Activated CD4-positive, alpha-beta T cell treated with anti-CD3 and anti-CD28 coated beads for 48 hours (primary cell): ENCODE results near the gene APOBEC2.

Source experiments
- DNase-seq: peaks from one replicate; pipeline ENCODE4 v3.0.0-alpha.2; 2020

APOBEC2 gene

DNA sequence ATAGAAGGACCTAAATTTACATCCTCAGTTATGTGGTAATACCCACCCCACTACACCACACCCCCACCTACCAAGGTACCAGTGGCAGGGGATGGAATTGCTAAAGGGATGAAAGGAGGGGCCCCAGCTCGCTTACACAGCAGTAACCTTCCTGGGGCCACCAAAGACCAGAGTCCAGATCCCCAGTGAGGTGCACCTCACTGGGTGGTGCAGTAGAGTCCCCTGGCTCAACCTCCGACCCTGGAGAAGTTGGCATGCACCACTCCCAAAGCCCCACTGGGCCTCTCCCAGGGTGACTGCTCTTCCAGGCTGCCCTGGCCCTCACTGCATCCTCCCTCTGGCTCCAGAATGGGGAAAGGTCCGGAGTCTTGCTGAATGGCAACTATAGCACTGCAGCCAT lies 14.8 kb upstream of the APOBEC2 start:
- no peak for DNase-seq

- peak; percentile 76 for DNase-seq
Observed at GRCh38 chr6:41039060-41039998, 13.7 kb upstream of the APOBEC2 start, which contains the start of gene UNC5CL. TSS of gene UNC5CL (minus strand) at chr6:41039221. CDS start at chr6:41035074, 4,147 bp downstream.

- peak; percentile 25 for DNase-seq
Observed at GRCh38 chr6:41040101-41040939, 12.7 kb upstream of the APOBEC2 start.

- DNase-seq, result no peak
Observed at GRCh38 chr6:41040940-41041536, 12.0 kb upstream of the APOBEC2 start.

DNA sequence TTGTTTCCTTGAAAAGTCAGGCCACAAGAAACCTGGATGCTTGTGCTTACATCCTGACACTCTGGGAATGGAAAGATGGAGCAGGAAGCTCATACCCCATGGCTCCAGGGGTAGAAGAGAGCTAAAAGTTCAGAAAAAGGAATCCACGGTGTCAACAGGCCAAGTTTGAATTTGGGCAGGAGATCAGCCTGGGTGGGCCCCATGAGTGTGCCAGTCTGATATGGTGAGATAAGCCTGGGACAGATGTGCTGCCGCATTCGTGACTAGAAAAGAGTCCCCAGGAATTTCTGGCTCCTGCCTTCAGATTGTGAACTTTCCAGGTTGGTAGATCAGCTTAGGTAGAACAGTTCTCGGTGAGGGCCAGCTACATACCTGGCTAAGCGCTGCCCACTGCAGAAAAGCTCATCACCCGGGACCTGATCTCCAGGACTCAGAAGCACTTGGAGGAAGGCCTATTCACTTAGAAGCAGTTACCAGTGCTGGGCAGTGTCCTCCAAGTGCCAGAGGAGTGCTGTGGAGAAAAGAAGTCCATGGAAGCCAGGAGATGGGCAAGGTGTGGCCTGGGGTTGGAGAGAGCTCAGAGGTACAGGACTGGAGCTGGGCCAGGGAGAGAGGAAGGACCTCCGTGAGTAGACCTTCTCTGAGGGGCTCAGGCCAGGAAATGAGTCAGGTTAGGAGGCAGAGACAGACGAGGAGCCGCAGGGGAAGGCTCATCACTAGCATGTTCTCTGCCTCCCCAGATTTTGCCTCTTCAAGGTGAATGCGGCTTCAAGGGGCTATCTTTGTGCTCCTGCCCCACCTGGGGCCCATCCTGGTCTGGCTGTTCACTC lies 10.6 kb upstream of the APOBEC2 start, which contains the start of gene TSPO2:
Gene TSPO2 (plus strand): TSS at position 242 of the 830 bp plus-strand sequence. CDS start 519 bp downstream, at position 761.
- no peak for DNase-seq

GRCh38 chr6:41043151-41043550 lies 9.9 kb upstream of the APOBEC2 start:
- DNase-seq, result no peak

- no peak for DNase-seq
Observed at GRCh38 chr6:41045664-41046063, 7.3 kb upstream of the APOBEC2 start.

GRCh38 chr6:41046084-41046483 lies 6.9 kb upstream of the APOBEC2 start:
- DNase-seq, result no peak

GRCh38 chr6:41047306-41047705 lies 5.7 kb upstream of the APOBEC2 start:
- no peak for DNase-seq

DNA sequence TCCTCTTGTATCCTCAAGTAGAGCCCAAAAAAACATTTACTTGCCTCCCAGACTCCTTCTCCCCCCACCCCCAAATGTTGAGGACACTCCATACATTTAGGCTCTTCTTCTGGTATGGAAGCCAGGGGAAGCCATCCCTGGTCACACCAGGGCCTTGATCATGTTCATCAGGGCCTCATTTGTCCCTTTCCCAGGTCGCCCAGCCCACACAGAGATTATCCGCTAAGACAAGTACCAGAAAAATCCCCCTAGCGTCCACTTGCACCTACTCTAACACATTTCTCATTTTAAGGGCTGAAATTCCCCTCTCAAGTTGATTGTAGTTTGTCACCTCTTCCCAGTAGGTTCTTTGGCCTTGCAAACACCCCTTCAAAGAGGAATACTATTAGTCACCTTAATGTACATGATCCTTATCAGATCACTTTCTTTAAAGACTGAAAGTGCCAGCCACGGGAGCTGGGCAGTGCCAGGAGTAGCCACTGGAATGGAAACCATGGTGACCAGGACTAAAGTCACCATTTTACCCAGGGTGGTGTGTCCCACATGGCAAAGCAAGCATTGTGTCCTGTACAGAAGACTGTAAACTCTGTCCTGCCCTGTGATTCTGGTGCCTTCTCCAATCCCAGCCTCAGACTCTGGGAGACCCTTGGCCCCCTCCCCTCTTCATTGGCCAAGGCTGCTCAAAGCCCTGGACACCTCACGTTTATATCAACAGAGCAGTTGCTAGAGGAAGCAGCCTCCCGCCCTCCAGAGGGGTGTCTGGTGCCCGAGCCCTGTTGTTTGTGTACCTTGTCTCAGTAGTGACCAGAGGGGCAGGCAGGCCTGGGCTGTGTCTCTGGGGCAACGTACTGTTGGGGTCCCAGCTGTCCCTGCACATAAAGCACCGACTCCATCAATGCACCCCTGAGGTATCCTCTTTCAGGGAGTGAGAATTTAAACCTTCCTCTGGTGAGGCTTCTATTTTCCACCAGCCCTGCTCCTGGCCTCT lies 5.0 kb upstream of the APOBEC2 start:
- DNase-seq, result no peak

DNA sequence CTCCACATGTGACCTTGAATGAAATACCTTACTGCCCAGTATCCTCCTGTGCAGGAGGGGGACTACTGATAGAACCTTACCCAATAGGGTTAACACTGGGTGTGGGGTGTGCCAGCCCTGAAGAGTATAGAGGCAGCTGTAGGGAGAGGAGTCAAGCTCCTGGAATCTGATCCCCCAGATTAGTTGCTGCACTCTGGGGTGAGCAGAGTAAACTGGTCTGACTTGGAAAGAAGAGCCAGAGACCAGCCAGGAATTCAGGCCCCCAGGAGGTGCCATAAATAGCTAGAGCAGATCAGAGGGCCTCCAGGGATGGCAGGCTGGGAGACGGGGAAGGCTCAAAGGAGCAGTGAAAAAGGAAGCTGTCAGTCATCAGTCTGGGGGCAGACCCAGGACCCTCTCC lies 3.5 kb upstream of the APOBEC2 start:
- DNase-seq, result no peak

GRCh38 chr6:41049955-41050354 lies 3.0 kb upstream of the APOBEC2 start:
- DNase-seq, result no peak

DNA sequence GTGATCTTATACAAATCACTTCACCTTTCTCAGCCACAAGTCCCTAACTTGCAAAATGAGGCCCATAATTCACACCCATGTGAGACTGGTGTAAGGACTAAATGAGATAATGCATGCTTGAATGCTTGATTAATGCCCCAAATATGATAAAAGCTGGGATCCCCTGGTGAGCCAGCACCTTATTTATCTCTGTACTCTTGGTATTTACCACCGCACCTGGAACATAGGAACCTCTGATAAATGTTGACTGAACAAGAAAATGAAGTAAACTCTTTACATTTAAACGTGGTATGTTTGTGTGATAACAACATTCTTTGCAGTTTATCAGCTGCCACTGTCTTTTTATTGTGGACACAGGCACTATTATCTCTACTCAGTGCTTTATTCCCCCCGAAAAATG lies 2.5 kb upstream of the APOBEC2 start:
- no peak for DNase-seq

DNA sequence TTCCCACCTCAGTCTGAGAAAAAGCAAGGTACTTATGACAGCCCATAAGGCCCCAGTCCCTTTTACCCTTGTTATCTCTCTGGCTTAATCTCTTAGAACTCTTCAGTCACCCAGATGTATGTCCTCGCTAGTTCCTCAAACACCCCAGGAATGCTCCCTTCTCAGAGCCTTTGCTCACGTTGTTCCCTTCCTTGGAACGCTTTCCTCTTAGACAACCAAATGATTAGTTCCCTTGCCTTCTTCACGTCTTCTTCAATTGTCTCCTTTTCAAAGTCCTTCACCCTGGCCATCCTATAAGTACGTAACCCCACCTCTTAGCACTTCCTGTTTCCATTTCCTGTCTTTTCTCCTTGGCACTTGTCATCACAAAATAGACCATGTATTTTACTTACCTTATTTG lies 1.1 kb upstream of the APOBEC2 start:
- no peak for DNase-seq

DNA sequence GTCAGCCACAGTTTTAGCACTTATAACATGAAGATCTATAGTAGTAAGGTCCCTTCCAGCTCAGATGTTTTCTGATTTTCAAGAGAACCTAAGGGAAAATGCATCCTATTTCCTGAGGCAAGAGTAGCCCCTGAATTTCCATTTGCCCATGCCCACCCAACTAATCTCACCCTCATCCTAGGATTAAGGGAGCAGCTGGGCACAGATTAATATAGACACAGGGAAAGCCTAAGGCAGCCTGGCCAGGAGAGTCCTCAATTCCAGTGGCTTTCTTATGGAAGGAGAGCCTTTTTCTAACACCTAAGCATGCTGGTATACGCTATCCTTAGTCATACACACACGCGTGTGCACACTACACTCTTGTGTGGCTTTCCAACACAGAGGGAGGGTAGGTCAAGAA lies 1.5 kb downstream of the APOBEC2 start:
- no peak for DNase-seq

GRCh38 chr6:41055149-41055548 lies 2.1 kb downstream of the APOBEC2 start:
- DNase-seq, result no peak

GRCh38 chr6:41056768-41057490 lies 3.9 kb downstream of the APOBEC2 start:
- no peak for DNase-seq

GRCh38 chr6:41058783-41059181 lies 5.8 kb downstream of the APOBEC2 start:
- DNase-seq, result no peak

GRCh38 chr6:41059556-41059955 lies 6.6 kb downstream of the APOBEC2 start:
- DNase-seq, result no peak

DNA sequence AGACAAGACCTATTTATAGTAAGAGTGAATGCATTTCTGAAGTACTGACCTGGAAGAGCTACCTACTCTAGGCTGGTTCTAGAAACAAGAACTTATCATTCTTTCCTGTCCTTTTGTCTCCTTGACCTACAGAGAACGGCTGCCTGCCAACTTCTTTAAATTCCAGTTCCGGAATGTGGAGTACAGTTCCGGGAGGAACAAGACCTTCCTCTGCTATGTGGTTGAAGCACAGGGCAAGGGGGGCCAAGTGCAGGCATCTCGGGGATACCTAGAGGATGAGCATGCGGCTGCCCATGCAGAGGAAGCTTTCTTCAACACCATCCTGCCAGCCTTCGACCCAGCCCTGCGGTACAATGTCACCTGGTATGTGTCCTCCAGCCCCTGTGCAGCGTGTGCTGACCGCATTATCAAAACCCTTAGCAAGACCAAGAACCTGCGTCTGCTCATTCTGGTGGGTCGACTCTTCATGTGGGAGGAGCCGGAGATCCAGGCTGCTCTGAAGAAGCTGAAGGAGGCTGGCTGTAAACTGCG lies 8.3 kb downstream of the APOBEC2 start:
- no peak for DNase-seq
